ENCODE measurements around the gene IL15RA. TPM values are rescaled to one million over a fixed set of nuclear protein-coding genes. Genes with fewer than 3 reads are reported as not detected.

The IL15RA gene
- total and polyA plus RNA-seq, 2 of the 8 experiments (the other 6 are each of a cell fraction or from before 2014, with no cell fraction given): 1.3 to 1.4 TPM

GRCh38 chr10:6019010-6019782 is 41.9 kb upstream of the IL15RA start:
- Histone ChIP-seq H3K4me1 (replicated peaks in 1 of 4; ENCODE audit: control insufficient read depth in 3 of 4, insufficient read depth in 4 of 4, low read length in 3 of 4) (no peaks in the 10 kb centered on the region), H3K27me3 (replicated peaks in 1 of 4; ENCODE audit: control insufficient read depth in 3 of 4, extremely low read depth in 1 of 4, insufficient read depth in 3 of 4, low read length in 3 of 4) (no peaks in the 10 kb centered on the region), H3K79me1 (ENCODE audit: low read depth, low read length) (no peaks in the 10 kb centered on the region), H3K56ac (replicated peaks; ENCODE audit: insufficient read length, low read depth, low read length) (peak overlapping the region; percentile 60), H3K18ac (ENCODE audit: extremely low read depth, low read length) (no peak overlapping the region), H2AK5ac (ENCODE audit: low read depth, low read length) (no peak overlapping the region), H2BK20ac (ENCODE audit: low read length) (no peak overlapping the region), H4K8ac (ENCODE audit: extremely low read depth, insufficient read depth, low read length) (no peak overlapping the region), H3K79me2 (ENCODE audit: control insufficient read depth in 1 of 2, insufficient read depth in 2 of 2, low read length in 2 of 2) (no peaks in the 10 kb centered on the region), H2BK120ac (replicated peaks; ENCODE audit: low read depth, low read length) (no peak overlapping the region), H4K20me1 (replicated peaks in 1 of 2; ENCODE audit: control insufficient read depth in 1 of 2, insufficient read depth in 2 of 2, low read length in 2 of 2) (no peaks in the 10 kb centered on the region), H2BK12ac (ENCODE audit: low read depth, low read length) (no peak overlapping the region), H2BK15ac (ENCODE audit: low read length) (no peak overlapping the region), H3K4me2 (ENCODE audit: insufficient read depth in 1 of 2, low read depth in 2 of 2, low read length in 2 of 2) (no peak overlapping the region), H3K9ac (replicated peaks in 1 of 4; ENCODE audit: extremely low read depth in 1 of 4, low read depth in 3 of 4, low read length in 3 of 4) (no peak overlapping the region), H3K9me3 (ENCODE audit: insufficient read depth in 2 of 2, low read depth in 1 of 2, low read length in 1 of 2) (no peaks in the 10 kb centered on the region), H2BK5ac (ENCODE audit: low read depth, low read length) (no peak overlapping the region), H4K91ac (replicated peaks; ENCODE audit: insufficient read length, low read length) (no peak overlapping the region), H3K4me3 (ENCODE audit: extremely low read depth in 1 of 4, insufficient read depth in 2 of 4, low read depth in 3 of 4, low read length in 4 of 4) (no peak overlapping the region), H3K4ac (replicated peaks; ENCODE audit: insufficient read length, low read depth, low read length) (no peak overlapping the region), H4K5ac (ENCODE audit: insufficient read length, low read depth, low read length) (no peak overlapping the region), H3K23ac (ENCODE audit: insufficient read length) (no peak overlapping the region), H3K27ac (ENCODE audit: low read depth, low read length) (no peak overlapping the region), H3K36me3 (ENCODE audit: control insufficient read depth in 2 of 4, insufficient read depth in 4 of 4, low read length in 3 of 4) (no peaks in the 10 kb centered on the region), H2AFZ (ENCODE audit: low read length) (no peak overlapping the region), H3K14ac (ENCODE audit: insufficient read length) (no peak overlapping the region), H3K23me2 (ENCODE audit: low read depth, low read length) (peaks cover 8% of the 10 kb centered on the region; the same call in 1 of the 2 replicates)
- DNase-seq (ENCODE audit: low read depth in 1 of 2, low spot score in 2 of 2) (no peak), FAIRE-seq (no peak)
- POLR2A ChIA-PET (ENCODE audit: partially characterized antibody): no interaction called here
- CTCF ChIA-PET (ENCODE audit: partially characterized antibody): interaction anchor here (1.6 kb wide), 1 partner anchor 115 kb away, joined by 4 read pairs; no protein-coding TSS in a partner anchor
- TF ChIP-seq BCL11A (IDR thresholded peaks at IDR 0.05; ENCODE audit: low read depth in 2 of 2, low read length in 2 of 2) (no peak), BRCA1 (IDR thresholded peaks at IDR 0.05; ENCODE audit: low read depth, low read length) (peak; percentile 57; the same call in 1 of the 2 replicates)
- WGBS, 2 experiments (ENCODE audit: extremely low coverage in 1 of 2, insufficient coverage in 1 of 2, insufficient read length in 1 of 2, insufficient replicate concordance in 2 of 2, low coverage in 1 of 2, low lambda C conversion rate in 2 of 2, missing lambda C conversion rate in 1 of 2): 89 to 100% methylated on average over 1 to 6 of the region's 6 CpGs
